Osteoblast (primary cell): ENCODE measurements around the gene RASSF5. TPM values are rescaled to one million over a fixed set of nuclear protein-coding genes. Genes with fewer than 3 reads are reported as not detected.

Experiments
- DNase-seq: peaks from one replicate; pipeline ENCODE4 v3.0.0; 2011; ENCODE audit warnings: low spot score, mixed read lengths; ENCODE audit not compliant: insufficient read length; ENCODE audit errors: missing footprints
- H2AFZ ChIP-seq: 2 replicates; pipeline ENCODE4 v1.6.0; 2011; ENCODE audit warnings: mild to moderate bottlenecking, low read length
- H3K27ac ChIP-seq: 2 replicates; pipeline ENCODE4 v1.5.1; 2011; ENCODE audit warnings: mild to moderate bottlenecking, low read depth, low read length, moderate library complexity
- H3K27me3 ChIP-seq: 2 replicates; pipeline ENCODE4 v1.6.0; 2012; ENCODE audit warnings: mild to moderate bottlenecking, control low read depth, inconsistent platforms, low read length, moderate library complexity; ENCODE audit not compliant: insufficient read depth
- H3K36me3 ChIP-seq: 2 replicates; pipeline ENCODE4 v1.5.1; 2011; ENCODE audit warnings: mild to moderate bottlenecking, low read length, control low read depth, moderate library complexity; ENCODE audit not compliant: insufficient read depth
- H3K4me1 ChIP-seq: 2 replicates; pipeline ENCODE4 v1.5.1; 2011; ENCODE audit warnings: mild to moderate bottlenecking, low read length, control low read depth, moderate library complexity; ENCODE audit not compliant: insufficient read depth
- H3K4me2 ChIP-seq: 2 replicates; pipeline ENCODE4 v1.6.0; 2011; ENCODE audit warnings: mild to moderate bottlenecking, low read length; ENCODE audit not compliant: insufficient read depth
- H3K4me3 ChIP-seq: fragments of 200-600 bp; sonication (generic); 3 replicates; pipeline ENCODE4 v1.5.1; 2012; ENCODE audit warnings: mild to moderate bottlenecking, low read length, inconsistent platforms; ENCODE audit not compliant: insufficient read depth
- H3K79me2 ChIP-seq: 2 replicates; pipeline ENCODE4 v1.6.0; 2012; ENCODE audit warnings: mild to moderate bottlenecking, low read length, control low read depth, inconsistent platforms; ENCODE audit not compliant: insufficient read depth
- H3K9me3 ChIP-seq: 2 replicates; pipeline ENCODE4 v1.5.1; 2011; ENCODE audit warnings: low read depth, low read length, control low read depth
- H4K20me1 ChIP-seq: 2 replicates; pipeline ENCODE4 v1.6.0; 2012; ENCODE audit warnings: mild to moderate bottlenecking, low read length, control low read depth; ENCODE audit not compliant: insufficient read depth
- total RNA-seq: library from RNA; depleted of rRNA; stranded (reverse); fragments of >200 nt; gene quantifications from 2 replicates; pipeline ENCODE4 v1.2.3, GENCODE V29; 2012
- TF ChIP-seq, protein P1 (sequence below): IDR thresholded peaks from 2 replicates; pipeline ENCODE4 v1.5.1; 2011; ENCODE audit warnings: mild to moderate bottlenecking, low read depth, low read length, moderate library complexity; ENCODE audit errors: extremely low read depth

RASSF5 gene
- total RNA-seq, 1 donor, result 0.72 TPM

DNA sequence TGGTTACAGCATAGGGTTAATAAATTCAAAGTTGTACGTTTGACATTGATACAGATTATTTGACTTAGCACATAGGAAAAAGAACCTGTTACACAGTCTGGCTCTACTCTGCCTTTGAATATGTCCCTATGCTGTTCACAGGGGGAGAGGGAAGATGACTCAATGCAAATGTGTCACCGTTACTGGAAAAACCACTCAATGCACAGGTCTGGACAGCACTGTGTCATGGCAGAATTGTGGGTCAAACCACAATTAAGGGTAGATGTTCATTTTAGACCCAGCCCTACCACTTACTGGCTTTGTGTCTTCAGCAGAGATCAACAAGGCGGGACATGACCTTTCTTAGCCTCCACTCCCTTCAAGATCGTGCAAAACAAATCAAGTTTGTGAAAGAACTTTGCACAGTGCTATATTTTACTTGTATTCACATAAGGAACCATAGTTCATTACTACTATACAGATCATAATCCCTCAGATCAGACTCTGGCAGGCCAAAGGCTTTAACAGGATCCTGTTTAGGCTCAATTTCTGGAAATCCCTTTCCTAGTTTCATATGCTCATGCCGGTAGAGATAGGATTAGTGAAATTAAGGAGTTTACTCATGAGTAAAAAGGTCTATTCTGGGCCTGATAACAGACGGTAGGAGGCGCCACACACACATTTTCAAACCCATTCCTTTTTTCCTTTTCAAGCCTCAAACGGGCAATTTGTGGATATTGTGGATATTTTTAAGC lies 82.9 kb downstream of the RASSF5 start:
- Histone ChIP-seq H3K27me3 (no peaks in the 10 kb centered on the region), H3K4me3 (no peak overlapping the region), H2AFZ (no peak overlapping the region), H3K9me3 (no peaks in the 10 kb centered on the region), H3K36me3 (peaks cover 22% of the 10 kb centered on the region), H3K4me1 (peaks cover 41% of the 10 kb centered on the region), H3K27ac (peak overlapping the region; percentile 85), H3K79me2 (no peaks in the 10 kb centered on the region), H4K20me1 (no peaks in the 10 kb centered on the region), H3K4me2 (peak overlapping the region; percentile 62)
- DNase-seq, result peak; percentile 93
- TF ChIP-seq, protein P1, sequence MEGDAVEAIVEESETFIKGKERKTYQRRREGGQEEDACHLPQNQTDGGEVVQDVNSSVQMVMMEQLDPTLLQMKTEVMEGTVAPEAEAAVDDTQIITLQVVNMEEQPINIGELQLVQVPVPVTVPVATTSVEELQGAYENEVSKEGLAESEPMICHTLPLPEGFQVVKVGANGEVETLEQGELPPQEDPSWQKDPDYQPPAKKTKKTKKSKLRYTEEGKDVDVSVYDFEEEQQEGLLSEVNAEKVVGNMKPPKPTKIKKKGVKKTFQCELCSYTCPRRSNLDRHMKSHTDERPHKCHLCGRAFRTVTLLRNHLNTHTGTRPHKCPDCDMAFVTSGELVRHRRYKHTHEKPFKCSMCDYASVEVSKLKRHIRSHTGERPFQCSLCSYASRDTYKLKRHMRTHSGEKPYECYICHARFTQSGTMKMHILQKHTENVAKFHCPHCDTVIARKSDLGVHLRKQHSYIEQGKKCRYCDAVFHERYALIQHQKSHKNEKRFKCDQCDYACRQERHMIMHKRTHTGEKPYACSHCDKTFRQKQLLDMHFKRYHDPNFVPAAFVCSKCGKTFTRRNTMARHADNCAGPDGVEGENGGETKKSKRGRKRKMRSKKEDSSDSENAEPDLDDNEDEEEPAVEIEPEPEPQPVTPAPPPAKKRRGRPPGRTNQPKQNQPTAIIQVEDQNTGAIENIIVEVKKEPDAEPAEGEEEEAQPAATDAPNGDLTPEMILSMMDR, result peak; percentile 45

DNA sequence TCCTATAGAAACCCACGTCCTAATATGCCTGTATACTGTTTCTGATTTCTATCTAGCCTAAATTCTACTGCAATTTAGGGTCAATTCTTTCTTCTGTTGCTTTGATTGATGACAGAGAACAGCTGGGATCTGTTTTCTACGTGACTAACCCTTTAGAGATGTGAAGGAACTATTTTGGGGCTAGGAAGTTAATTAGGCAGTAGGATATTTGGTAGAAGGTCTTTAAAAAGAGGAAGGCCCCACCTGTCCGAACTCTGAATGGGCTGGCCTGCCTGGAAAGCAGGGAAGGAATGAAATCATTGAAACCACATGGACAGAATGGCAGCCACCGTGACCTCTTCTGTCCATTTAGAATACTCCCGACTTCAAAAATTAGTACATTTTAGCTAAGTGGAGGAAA lies 83.9 kb downstream of the RASSF5 start:
- Histone ChIP-seq H3K36me3 (peaks cover 32% of the 10 kb centered on the region), H3K4me2 (no peak overlapping the region), H4K20me1 (no peaks in the 10 kb centered on the region), H2AFZ (no peak overlapping the region), H3K27ac (peak overlapping the region; percentile 85), H3K4me1 (peaks cover 41% of the 10 kb centered on the region), H3K79me2 (no peaks in the 10 kb centered on the region), H3K4me3 (no peak overlapping the region), H3K9me3 (no peaks in the 10 kb centered on the region), H3K27me3 (no peaks in the 10 kb centered on the region)
- no peak for DNase-seq
- TF ChIP-seq, protein P1, result no peak

DNA sequence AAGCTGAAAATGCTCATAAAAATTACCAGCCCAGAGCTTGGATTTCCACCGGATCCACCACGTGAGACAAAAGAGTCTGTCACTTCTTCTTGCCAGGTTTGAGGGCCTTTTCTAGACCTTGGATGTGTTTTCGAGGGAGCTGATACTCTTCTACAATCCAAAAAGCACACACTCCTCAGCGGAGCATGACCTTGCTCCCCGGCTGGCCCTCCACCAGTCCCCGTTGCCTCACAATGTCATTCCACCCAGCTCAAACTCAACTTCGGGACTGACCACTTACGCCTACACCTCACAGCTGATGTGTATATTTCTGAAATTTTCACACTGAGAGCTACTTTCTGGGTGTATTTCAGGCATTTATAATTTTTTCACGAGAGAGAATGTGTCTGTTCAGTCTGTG lies 84.4 kb downstream of the RASSF5 start:
- no peaks in the 10 kb centered on the region for H3K9me3 ChIP-seq
- H3K4me1 ChIP-seq, result peaks cover 41% of the 10 kb centered on the region
- H3K4me3 ChIP-seq, result no peak overlapping the region
- peaks cover 37% of the 10 kb centered on the region for H3K36me3 ChIP-seq
- no peaks in the 10 kb centered on the region for H3K27me3 ChIP-seq
- no peak overlapping the region for H3K4me2 ChIP-seq
- no peak overlapping the region for H2AFZ ChIP-seq
- H3K27ac ChIP-seq, result no peak overlapping the region
- TF ChIP-seq, protein P1, result no peak
- H4K20me1 ChIP-seq, result no peaks in the 10 kb centered on the region
- no peak for DNase-seq
- H3K79me2 ChIP-seq, result no peaks in the 10 kb centered on the region

DNA sequence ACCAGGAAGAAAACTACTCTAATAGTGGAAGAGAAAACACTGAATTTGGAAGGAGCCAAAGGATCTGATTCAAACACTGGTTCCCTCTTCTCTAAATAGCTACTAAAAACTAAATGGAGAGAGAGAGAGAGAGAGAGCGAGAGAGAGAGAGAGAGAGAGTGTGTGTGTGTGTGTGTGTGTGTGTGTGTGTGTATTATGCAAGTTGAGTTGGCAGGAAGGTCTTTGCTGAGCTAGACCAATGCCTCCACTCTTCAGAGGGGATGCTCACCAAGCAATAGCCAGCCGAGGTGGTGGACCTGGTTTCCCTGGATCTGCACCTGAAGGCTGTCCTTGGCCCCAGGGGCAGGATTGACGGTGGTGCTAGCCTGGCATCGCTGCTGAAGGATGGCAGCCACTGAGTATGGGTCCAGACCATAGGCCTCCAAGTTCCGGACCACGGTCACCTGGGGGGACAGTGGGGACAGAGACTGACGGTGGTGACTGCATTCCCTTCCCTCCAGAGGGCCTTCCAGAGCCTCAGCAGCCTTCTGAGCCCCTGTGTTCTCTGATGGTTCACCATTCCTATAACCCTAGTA lies 86.1 kb downstream of the RASSF5 start:
- no peak overlapping the region for H3K27ac ChIP-seq
- no peak overlapping the region for H2AFZ ChIP-seq
- TF ChIP-seq, protein P1, result no peak
- H4K20me1 ChIP-seq, result no peaks in the 10 kb centered on the region
- H3K79me2 ChIP-seq, result no peaks in the 10 kb centered on the region
- no peak overlapping the region for H3K4me3 ChIP-seq
- no peaks in the 10 kb centered on the region for H3K27me3 ChIP-seq
- H3K36me3 ChIP-seq, result peaks cover 44% of the 10 kb centered on the region
- H3K9me3 ChIP-seq, result no peaks in the 10 kb centered on the region
- no peak for DNase-seq
- no peak overlapping the region for H3K4me2 ChIP-seq
- H3K4me1 ChIP-seq, result peaks cover 29% of the 10 kb centered on the region
